ENCODE measurements around the gene CELF2.

- TF ChIP-seq CTCF (IDR thresholded peaks at IDR 0.05; ENCODE audit: borderline replicate concordance, extremely low read depth, low read length, poor library complexity, severe bottlenecking) (no peak), EZH2 (IDR thresholded peaks at IDR 0.05; ENCODE audit: borderline replicate concordance, low read depth, low read length, severe bottlenecking) (no peak)
Observed at GRCh38 chr10:11037991-11038390, 20.3 kb downstream of the CELF2 start.

Data from DND-41 (cell line).